Chondrocyte (in vitro differentiated cells): ENCODE results near the gene PPP2R5B. TPM values are rescaled to one million over a fixed set of nuclear protein-coding genes. Genes with fewer than 3 reads are reported as not detected.

Source experiments
- DNase-seq: peaks from one replicate; pipeline ENCODE4 v3.0.0; 2021; ENCODE audit warnings: mixed read lengths, low spot score
- H3K27ac Mint-ChIP-seq: one replicate; pipeline ENCODE4 v1.8.0; 2021; ENCODE audit warnings: mild to moderate bottlenecking, moderate library complexity, mixed read lengths; ENCODE audit not compliant: unreplicated experiment
- H3K27me3 Mint-ChIP-seq: 2 replicates; pipeline ENCODE4 v1.8.0; 2021; ENCODE audit warnings: low read depth, mixed read lengths
- H3K36me3 Mint-ChIP-seq: 2 replicates; pipeline ENCODE4 v1.8.0; 2021; ENCODE audit warnings: low read depth, mixed read lengths
- H3K4me1 Mint-ChIP-seq: 2 replicates; pipeline ENCODE4 v1.8.0; 2021; ENCODE audit warnings: low read depth, mild to moderate bottlenecking, mixed read lengths
- H3K4me3 Mint-ChIP-seq: one replicate; pipeline ENCODE4 v1.8.0; 2021; ENCODE audit warnings: mild to moderate bottlenecking, moderate library complexity, mixed read lengths; ENCODE audit not compliant: unreplicated experiment
- H3K9me3 Mint-ChIP-seq: 2 replicates; pipeline ENCODE4 v1.8.0; 2021; ENCODE audit warnings: low read depth, mixed read lengths
- total RNA-seq: library from RNA; stranded (reverse); gene quantifications from 3 replicates; pipeline ENCODE4 v1.2.1, GENCODE V29; 2021
- TF ChIP-seq, protein P1 (sequence below): fragments of 200-600 bp; sonication (generic); IDR thresholded peaks from 2 replicates; pipeline ENCODE4 v1.5.0; 2021; ENCODE audit warnings: antibody characterized with exemption, mild to moderate bottlenecking, moderate library complexity

PPP2R5B gene
- total RNA-seq, 1 donor from 2014 or later, result 33.2 TPM

DNA sequence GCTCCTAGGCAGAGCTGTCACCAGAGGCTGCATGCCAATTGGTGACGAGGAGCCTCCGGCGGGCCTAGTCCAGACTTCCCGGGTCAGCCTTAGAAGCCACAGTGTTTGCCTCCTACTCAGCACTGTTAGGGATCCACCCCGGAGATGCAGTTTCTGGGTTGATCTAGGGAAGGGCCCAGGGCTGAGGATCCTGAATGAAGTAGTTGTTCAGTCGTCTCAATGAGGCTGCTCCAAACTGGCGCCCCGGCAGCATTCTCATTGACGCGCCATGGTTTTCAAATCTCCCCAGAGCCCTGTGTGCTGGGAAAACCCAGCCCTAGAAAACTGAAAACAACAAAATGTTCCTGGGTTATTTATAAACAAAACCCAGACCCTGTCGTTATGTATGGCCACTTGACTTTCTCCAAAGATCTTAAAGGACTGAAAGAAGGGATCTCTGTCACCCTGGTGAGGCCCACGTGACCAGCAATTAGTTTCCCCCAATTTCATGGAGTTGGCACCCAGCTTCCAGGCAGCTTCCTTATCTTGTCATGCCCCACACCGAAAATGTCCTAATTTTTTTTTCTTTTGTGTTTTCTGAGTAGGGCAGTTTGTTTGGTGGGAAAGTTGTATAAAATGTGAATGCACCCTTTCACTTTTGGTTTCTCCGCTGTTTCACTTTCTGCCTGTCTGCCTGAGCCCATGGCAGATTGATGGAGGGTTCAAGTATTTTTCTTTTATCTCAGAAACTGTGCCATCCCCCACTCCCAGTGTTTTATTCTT is 44.1 kb upstream of the PPP2R5B start:
- no peak overlapping the region for H3K4me3 Mint-ChIP-seq
- peaks cover 30% of the 10 kb centered on the region for H3K4me1 Mint-ChIP-seq
- H3K36me3 Mint-ChIP-seq, result peaks cover 2% of the 10 kb centered on the region
- H3K27ac Mint-ChIP-seq, result no peak overlapping the region
- DNase-seq, result no peak
- no peaks in the 10 kb centered on the region for H3K27me3 Mint-ChIP-seq
- no peaks in the 10 kb centered on the region for H3K9me3 Mint-ChIP-seq
- TF ChIP-seq, protein P1, sequence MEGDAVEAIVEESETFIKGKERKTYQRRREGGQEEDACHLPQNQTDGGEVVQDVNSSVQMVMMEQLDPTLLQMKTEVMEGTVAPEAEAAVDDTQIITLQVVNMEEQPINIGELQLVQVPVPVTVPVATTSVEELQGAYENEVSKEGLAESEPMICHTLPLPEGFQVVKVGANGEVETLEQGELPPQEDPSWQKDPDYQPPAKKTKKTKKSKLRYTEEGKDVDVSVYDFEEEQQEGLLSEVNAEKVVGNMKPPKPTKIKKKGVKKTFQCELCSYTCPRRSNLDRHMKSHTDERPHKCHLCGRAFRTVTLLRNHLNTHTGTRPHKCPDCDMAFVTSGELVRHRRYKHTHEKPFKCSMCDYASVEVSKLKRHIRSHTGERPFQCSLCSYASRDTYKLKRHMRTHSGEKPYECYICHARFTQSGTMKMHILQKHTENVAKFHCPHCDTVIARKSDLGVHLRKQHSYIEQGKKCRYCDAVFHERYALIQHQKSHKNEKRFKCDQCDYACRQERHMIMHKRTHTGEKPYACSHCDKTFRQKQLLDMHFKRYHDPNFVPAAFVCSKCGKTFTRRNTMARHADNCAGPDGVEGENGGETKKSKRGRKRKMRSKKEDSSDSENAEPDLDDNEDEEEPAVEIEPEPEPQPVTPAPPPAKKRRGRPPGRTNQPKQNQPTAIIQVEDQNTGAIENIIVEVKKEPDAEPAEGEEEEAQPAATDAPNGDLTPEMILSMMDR, result no peak

DNA sequence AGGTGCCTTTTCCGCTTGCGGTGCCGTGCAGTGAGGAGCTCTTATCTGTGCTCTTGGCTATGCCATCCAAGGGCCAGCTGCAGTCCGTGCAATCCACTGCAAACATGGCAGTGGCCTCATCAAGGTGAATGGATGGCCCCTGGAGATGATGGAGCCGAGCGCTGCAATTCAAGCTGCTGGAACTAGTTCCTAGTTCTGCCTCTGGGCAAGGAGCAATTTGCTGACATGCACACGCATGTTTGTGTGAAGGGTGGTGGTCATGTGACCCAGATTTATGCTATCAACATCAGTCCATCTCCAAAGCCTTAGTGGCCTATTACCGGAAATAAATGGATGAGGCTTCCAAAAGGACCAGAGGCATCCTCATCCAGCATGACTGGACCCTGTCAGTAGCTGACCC is 43.0 kb upstream of the PPP2R5B start:
- no peak for DNase-seq
- Mint-ChIP-seq H3K27ac (no peak overlapping the region), H3K4me1 (peaks cover 20% of the 10 kb centered on the region), H3K36me3 (peaks cover 2% of the 10 kb centered on the region), H3K9me3 (no peaks in the 10 kb centered on the region), H3K4me3 (no peak overlapping the region), H3K27me3 (no peaks in the 10 kb centered on the region)
- TF ChIP-seq, protein P1, result no peak

DNA sequence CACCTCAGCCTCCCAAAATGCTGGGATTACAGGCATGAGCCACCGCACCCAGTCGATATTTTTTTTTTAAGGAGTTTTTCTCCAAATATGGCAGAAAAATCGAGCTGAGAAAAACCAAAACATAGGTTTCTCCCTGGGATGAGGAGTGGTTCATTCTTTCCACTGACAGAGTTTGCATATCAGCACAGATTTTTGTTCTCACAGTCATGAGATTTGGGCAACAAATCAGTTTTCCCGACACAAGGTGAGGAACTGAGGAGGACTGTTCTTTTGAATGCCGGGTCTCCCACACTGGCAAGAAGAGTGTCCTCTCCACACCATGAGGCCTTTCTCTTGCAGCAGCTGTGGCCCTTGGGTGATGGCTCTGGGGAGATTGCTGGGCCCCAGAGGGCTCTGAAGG is 42.2 kb upstream of the PPP2R5B start:
- H3K27ac Mint-ChIP-seq, result peak overlapping the region; percentile 65
- H3K4me3 Mint-ChIP-seq, result no peak overlapping the region
- DNase-seq, result no peak
- H3K36me3 Mint-ChIP-seq, result peaks cover 2% of the 10 kb centered on the region
- TF ChIP-seq, protein P1, result no peak
- no peaks in the 10 kb centered on the region for H3K27me3 Mint-ChIP-seq
- H3K9me3 Mint-ChIP-seq, result no peaks in the 10 kb centered on the region
- peaks cover 13% of the 10 kb centered on the region for H3K4me1 Mint-ChIP-seq

DNA sequence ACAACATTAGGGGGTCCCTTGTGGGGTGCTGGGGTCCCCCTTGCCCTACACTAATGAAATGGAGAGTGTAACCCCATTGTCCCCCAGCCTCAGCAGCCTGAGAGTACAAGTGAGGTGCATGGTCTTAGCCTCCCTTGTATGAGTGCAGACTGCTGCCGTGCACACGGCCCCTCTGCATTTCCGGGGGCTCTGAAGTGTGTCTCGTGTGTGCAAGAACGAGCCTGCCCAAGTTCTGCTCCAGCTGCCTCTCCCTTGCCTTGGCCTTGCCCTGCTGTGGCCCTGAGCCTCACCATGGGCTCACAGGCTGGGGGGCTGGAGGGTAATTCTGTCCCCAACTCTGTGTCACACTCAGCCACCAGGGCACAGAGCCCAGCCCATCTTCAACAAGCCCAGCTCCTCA is 40.9 kb upstream of the PPP2R5B start:
- H3K4me1 Mint-ChIP-seq, result peaks cover 17% of the 10 kb centered on the region
- TF ChIP-seq, protein P1, result no peak
- H3K9me3 Mint-ChIP-seq, result no peaks in the 10 kb centered on the region
- H3K27me3 Mint-ChIP-seq, result no peaks in the 10 kb centered on the region
- H3K4me3 Mint-ChIP-seq, result no peak overlapping the region
- H3K27ac Mint-ChIP-seq, result no peak overlapping the region
- no peaks in the 10 kb centered on the region for H3K36me3 Mint-ChIP-seq
- DNase-seq, result no peak

DNA sequence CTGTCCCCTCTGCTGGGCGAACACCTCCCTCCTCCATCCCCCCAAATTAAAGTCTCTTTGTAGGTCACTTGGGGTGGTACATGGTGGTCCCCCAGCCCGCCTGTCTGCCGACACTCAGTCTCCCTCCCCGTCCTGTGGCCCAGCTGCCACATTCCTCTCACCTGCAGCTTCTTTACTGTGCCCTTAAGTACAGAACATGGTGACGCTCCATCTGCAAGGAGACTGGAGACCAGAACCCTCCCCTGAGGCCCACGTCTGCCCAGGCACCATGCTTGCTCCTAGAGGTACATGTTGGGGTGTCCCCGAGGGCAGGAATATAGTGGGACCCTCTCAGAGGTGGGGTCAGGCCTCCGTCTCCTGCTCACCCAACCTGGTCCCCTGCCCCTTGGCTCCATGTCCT is 40.5 kb upstream of the PPP2R5B start:
- Mint-ChIP-seq H3K36me3 (no peaks in the 10 kb centered on the region), H3K4me1 (peaks cover 16% of the 10 kb centered on the region), H3K27me3 (no peaks in the 10 kb centered on the region), H3K4me3 (no peak overlapping the region), H3K27ac (peak overlapping the region; percentile 15), H3K9me3 (no peaks in the 10 kb centered on the region)
- TF ChIP-seq, protein P1, result no peak
- no peak for DNase-seq
